NCI-H146 treated with DMSO at 0.1 percent for 48 hours (cell line): ENCODE data around the gene EIF2A.
"Not testable (repeated sequence)": the region's sequence is repeated elsewhere in the genome, so short reads cannot be mapped to it uniquely, and the experiment has no call there.

Experiments used
- DNase-seq: peaks from one replicate; lab custom pipeline; 2025; ENCODE audit not compliant: unreplicated experiment; lab: John Stamatoyannopoulos, UW

EIF2A gene

DNA sequence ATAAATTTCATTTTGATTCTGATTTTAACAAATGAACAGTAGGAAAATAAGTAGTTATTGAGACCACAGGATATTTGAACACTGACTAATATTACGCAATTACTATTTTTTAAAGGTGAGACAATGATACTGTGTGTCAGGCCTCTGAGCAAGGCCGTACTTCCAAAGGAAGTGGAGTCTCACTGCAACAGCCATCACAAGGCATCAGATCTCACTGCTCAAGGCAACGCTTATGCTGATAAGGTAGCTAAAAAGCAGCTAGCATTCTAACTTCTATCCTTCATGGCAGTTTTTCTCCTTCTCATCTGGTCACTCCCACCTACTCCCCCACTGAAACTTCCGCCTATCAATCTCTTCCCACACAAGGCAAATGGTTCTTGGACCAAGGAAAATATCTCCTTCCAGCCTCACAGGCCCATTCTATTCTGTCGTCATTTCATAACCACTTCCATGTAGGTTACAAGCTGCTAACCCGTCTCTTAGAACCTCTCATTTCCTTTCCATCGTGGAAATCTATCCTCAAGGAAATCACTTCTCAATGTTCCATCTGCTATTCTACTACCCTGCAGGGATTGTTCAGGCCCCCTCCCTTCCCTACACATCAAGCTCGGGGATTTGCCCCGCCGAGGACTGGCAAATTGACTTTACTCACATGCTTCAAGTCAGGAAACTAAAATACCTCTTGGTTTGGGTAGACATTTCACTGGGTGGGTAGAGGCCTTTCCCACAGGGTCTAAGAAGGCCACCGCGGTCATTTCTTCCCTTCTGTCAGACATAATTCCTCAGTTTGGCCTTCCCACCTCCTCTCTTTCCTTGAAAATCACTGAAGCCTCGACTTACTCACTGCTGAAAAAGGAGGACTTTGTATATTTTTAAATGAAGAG is 54.3 kb downstream of the EIF2A start:
- DNase-seq: not testable (repeated sequence)

DNA sequence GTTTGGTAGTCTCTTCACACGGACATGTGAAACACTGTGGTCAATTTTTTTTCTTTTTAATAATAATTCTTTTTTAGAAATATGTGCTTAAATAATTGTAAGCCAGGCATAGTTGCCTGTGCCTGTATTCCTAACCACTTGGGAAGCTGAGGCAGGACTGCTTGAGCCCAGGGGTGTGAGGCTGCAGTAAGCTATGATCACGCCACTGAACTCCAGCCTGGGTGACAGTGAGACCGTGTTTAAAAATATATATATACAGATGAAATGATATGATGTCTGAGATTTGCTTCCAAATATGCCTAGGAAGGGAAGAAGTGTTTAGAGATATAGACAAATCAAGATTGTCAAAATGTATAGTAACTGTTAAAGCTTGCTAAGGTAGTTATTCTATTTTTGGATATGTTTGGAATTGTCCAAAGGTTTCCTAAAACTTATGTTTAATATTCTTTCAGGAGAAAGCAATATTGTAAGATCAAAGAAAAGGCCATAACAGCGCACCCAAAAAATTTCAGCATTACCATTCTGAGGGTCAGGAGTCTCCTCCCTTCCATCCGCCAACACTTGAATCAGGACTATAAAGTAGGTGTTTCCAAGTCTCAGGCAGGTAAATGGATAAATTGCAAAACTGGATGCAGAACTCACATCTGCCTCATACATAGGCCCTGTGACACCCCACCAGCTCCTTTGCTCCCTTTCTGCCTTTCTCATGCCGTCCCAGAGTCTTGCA is 56.0 kb downstream of the EIF2A start:
- DNase-seq: no peak

DNA sequence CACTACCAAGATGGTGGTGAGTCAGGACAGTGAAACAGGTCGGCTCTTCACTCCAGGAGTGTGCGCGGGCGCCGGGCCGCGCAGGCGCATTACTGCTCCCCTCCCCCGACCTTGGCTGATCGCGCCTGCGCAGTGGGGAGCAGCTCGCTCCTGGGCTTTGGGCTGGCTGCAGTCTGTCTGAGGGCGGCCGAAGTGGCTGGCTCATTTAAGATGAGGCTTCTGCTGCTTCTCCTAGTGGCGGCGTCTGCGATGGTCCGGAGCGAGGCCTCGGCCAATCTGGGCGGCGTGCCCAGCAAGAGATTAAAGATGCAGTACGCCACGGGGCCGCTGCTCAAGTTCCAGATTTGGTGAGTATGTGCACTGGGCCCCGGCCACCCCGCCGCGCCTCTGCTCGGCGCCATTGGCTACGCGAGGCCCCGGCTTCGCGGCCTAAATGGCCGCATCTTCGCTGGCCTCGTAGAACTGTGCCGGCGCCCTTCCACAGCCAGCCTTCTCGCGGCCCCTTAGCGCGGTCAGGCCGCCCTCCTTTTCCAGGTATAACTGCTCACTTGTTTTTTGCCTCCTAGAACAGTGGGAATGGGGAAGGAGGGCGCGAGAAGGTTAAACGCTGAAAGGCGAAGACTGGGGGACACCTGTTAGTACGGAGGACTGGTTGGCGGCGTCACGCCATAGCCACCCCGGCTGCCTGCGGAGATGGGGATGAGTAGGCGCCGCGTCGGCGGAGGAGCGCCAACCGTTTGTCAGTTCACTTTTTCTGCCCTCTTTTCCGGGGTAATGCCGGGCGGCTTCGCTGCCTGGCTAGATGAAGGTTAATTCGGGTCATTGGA is 56.8 kb downstream of the EIF2A start, which contains the start of gene SELENOT:
Gene SELENOT (plus strand): TSS at position 169 of the 827 bp plus-strand sequence. CDS start 42 bp downstream, at position 211.
- DNase-seq: peak; percentile 96

DNA sequence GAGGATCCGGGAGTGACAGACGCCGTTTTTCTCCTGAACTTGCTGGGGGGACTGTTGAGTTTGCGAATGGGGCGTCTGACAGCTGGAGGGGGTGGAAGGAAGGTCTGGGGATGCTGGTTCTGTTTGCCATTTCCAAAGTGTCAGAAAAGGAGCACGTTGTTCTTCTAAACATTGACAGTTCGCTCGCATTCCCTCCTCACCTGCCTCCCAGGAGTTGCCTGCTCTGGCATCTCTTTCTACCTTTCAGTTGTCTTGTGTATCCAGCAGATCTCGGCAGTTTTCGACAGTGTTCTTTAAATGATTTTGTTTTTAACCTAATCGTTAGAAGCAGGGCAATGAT is 57.4 kb downstream of the EIF2A start:
- DNase-seq: peak; percentile 56

DNA sequence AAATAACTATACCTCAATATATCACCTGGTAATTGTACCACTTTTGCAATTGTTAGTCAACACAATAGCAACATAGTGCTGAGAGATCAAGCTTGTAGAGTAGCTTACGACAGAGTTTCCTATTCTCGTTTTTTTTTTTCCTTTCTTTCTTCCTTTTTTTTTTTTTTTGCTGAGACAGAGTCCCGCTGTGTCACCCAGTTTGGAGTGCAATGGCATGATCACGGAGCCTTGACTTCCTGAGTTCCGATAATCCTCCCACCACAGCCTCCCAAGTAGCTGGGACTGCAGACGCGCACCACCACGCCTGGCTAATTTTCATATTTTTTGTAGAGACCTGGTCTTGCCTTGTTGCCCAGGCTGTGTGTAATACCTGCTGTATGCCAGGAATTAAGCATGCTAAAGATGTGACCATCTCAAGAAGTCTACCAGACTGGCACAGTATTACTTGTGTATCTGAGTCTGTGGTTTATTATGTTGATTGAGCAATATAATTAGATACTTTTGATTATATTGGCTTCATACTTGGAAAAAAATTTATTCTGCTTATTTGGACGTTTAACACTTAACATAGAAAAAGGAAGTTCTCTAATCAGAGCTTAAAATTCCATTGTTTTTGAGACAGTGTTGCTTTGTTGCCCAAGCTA is 59.5 kb downstream of the EIF2A start:
- DNase-seq: no peak

DNA sequence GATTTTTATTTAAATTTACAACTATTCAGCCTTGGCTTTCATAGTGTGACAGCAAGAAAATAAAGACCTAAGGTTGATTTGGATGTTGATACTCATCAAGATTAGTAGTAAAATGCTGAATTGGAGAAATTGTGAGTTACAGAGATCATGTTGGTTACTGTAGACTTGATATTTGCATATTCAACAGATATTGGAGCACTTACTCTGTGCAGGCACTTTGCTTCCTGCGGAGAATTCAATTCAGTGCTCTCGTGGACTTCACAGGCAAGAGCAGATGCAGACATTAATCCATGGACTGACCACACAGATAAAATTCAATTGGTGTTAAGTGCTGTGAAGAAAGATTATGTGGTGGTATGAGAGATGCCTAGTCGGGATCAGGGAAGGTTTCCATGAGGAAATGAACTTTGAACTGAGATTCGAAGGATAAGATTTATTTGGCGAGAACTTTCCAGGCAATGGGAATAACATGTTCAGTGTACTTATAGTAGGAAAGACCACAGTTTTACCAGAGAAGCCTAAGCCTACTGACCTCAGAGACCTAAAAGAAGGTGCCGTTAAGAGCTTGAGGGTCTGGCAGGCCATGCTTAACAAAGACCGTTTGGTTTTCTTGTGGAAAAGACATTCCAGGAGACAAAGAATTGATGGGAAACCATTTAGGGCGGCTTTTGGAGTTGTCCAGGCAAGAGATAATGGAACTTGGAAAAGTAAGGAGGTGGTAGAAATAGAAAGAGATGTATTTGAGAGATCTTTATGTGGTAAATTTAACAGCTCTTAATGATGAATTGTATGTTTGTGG is 60.9 kb downstream of the EIF2A start:
- DNase-seq: no peak

DNA sequence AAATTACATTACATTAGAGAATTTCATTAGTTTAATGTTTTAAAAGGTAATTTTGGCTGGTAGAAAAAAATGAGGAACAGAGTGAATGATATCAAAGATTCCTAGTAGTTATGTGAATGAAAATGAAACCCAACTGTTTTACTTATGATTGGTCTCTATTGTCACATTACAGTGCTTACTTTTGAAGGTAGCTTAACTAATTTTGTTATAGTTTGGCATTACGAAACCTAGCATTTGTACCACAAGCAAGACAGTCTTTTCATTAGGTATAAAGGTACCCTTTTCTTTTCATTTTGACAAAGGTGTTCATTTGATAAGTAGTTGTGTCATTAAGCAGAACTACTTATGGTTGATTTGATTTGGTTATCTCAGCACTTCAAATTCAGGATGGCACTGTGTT is 63.4 kb downstream of the EIF2A start:
- DNase-seq: no peak

DNA sequence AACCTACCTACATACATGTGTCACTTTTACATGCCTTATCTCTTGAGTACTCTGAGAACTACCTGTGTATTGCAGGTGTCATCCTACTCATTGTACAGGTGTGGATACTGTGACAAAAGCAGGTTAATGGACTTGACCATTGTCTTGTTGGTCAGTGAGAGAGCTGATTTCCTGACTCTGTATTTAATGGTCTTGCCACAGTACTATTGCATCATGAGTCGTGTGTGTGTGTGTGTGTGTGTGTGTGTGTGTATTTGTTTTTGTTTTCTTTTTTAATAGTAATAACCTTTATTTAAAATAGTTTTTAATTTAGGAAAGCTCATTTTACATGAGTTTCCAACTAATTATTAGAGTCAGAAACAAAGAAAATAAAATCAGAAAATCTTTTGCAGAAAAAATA is 64.2 kb downstream of the EIF2A start:
- DNase-seq: peak; percentile 89

DNA sequence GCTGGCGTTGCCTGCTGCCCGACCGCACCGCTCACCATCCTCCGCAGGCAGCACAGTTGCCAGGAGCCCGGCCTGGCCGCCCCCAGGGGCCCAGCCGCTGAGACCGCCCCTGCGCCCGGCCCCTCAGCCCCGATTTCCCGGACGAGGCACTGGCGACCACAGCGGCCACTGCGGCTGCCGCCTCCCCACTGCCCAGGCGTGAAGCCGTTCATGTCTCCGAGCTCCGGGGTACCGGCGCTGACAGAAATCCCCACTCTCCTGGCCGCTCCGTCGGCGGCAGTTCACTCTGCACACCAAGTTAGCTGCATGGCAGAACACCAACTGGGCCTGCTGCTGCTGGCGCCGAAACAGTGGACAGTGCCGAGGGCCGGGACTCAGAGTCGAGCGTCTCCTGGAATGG is 65.1 kb downstream of the EIF2A start:
- DNase-seq: no peak

DNA sequence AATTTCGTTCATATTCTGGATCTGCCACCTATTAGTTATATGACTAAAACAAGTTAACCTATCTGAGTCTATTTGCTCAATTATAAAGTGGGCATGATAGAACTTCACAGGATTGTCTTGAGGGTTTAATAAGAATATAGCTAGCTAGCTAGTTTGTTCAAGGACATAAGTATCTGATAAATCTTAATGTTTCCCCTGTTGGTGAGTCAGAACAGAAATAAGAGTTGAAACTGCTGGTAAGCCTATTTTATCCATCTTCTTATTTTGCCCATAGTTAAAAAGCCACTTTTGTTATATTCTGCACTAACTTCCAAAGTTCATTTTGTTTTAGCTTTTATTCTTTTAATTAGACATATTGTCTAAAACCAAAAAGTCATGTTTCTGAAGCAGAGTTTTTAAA is 65.9 kb downstream of the EIF2A start:
- DNase-seq: no peak

DNA sequence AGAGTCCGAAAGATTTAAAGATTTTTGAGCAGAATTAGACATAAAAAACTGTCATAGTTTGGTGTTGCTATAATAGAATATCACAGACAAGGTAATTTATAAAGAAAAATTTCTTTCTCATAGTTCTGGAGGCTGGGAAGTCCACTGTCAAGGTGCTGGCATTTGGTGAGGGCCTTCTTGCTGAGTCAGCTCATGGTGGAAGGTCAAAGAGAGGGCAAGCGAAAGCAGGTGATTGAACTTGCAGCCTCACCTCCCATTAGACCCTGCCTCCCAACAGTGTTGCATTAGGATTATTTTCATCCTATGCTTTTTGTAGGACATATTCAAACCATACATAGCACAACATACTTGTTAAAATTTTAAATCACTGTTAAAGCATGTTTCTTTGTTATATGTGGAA is 66.4 kb downstream of the EIF2A start:
- no peak for DNase-seq

DNA sequence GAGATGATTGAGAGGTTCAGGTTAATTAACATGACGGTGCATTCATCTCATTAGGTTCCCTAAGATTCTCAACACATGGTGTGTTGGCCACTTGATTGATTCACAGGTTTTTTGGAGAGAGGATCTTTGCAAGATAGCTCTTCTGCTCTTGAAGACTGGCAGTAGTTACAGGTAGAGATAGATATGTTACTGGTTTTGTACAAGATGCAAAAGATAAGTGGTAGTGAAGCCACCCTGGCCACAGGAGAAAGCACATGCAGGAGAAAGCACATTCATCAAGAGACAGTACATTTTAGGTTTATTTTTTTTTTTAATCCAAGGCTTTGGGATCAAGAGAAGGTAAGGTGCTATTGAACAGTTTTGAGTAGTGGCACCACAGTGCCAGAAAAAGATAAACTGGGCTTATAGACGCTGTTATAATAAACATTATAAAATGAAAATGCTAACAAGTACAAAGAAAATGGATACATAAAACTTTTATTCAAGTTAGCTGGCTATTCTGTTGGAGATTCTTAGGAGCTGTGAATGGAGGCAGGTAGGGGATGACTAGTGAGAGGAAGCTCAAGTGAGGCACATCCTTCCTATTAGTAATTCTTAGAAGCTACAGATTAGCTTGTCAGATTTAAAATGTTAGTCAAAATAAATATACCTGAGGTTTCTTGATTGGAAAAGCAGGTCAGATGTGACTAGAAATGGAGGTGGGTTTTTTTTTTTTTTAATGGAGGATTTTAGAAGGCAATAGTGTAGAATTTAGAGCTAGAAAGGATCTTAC is 67.3 kb downstream of the EIF2A start:
- no peak for DNase-seq

DNA sequence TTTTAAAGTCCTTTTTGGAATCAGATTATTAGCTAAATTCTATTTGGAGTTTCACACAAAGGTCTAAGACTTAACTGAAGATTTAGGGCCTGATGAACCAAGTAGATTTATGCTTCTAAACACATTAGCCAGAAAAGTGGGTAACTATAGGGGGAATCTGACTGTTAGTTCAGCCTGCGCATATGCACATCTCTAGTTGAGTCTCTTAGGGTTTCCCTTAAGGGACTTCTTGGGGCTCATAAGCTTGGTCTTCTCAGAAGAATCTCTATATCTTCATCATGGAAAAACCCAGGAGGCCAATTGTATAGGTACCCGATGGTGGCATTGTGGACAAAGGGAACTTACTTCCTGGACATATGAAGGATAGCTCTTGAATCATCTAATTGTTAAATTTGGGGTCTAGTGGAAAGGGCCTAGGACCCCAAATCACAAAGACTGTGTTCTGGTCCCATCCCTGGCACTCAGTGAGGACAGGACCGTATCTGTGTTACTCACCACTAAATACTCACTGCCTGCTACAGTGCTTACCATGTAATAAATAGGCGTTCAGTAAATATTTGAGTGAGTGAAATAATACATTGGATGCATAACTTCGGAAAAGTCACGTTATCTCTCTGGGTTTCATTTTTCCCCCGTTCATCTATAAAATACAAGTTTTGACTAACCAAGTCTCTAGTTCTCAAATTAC is 73.6 kb downstream of the EIF2A start:
- no peak for DNase-seq

DNA sequence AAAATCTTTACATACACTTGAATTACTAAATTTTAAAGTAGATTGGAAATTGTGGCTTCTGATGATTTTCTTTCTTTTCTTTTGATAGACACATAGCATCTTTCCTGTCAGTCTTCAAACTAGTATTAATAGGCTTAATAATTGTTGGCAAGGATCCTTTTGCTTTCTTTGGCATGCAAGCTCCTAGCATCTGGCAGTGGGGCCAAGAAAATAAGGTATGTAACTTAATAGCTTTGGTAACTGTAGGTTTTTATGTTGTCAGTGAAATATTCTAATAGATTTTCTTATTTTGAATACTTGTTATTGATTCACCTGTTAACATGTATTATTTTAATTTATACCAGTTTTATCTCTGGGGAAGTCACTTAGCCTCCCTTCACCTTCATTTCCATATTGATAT is 76.4 kb downstream of the EIF2A start:
- DNase-seq: not testable (repeated sequence)

DNA sequence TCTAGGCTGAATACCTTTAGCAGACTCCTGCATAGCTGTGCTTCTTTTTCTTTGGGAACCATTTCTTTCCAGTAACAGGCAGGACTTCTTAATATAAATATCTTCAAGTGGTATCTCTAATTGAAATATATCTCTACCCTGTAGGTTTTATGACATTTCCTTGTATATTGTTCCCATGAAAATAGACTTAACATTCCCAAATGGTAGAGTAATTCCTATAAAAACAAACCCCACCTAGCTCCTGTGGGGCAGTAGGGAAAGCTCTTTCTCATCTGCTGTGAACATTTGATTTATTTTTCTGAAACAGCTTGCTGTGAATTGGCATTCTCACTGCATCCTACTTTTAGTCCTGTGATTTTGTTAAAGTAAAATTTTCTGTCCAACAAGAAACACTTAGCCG is 77.4 kb downstream of the EIF2A start:
- no peak for DNase-seq

DNA sequence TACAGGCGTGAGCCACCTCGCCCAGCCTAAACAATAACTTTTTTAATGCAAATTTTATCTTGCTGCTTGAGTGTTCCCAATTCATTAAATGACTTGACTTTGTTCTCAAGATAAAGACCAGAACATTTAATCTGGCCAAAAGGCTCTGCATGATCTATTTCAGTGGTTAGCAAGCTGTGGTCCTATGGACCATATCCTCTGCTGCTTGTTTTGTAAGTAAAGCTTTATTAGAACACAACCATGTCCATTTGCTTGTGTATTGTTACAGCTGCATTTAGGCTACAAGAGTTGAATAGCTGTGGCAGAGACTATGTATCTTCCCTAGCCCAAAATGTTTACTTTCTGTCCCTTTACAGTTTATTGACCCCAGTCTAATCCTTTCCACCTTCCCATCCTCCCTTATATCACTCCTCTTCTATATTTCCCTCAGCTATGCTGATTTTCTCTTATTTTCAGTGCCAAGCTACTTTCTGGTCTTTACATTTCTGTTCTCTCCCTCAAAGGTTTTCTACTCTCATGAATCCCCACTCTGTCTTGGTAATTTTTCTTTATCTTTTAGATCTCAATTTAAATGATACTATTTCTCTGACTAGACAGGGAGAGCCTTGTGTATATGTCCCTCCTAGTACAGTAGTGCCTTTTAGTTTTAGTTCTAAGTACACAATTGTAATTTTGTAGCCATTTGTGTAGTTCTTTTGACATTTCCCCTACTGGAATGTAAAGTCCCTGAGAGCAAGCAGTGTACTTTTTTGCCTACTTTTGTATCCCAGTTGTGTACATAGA is 79.8 kb downstream of the EIF2A start:
- no peak for DNase-seq

DNA sequence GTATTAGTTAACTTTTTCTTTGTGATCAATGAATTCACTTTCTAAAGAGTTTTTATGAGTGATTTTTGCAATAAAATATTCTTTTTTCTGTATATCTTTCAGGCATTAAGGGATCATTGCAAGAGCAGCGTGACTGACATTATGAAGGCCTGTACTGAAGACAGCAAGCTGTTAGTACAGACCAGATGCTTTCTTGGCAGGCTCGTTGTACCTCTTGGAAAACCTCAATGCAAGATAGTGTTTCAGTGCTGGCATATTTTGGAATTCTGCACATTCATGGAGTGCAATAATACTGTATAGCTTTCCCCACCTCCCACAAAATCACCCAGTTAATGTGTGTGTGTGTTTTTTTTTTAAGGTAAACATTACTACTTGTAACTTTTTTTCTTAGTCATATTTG is 81.0 kb downstream of the EIF2A start:
- no peak for DNase-seq
